NCI-H2196 treated with DMSO at 0.1 percent for 48 hours (cell line): ENCODE data around the gene TARS2.

Source experiments
- DNase-seq: peaks from one replicate; lab custom pipeline; 2025; ENCODE audit not compliant: unreplicated experiment; lab: John Stamatoyannopoulos, UW

TARS2 gene

GRCh38 chr1:150536836-150537731 is 49.9 kb downstream of the TARS2 start:
- no peak for DNase-seq

GRCh38 chr1:150537732-150538684 is 50.8 kb downstream of the TARS2 start:
- DNase-seq: no peak

- peak; percentile 56 for DNase-seq
These were observed 56.4 kb downstream of the TARS2 start for GRCh38 chr1:150543500-150544143.

GRCh38 chr1:150544204-150544603 is 57.0 kb downstream of the TARS2 start:
- DNase-seq: no peak

GRCh38 chr1:150545486-150546032 is 58.3 kb downstream of the TARS2 start:
- DNase-seq: no peak

GRCh38 chr1:150546294-150546937 is 59.2 kb downstream of the TARS2 start:
- DNase-seq: no peak

GRCh38 chr1:150548324-150548631 is 61.1 kb downstream of the TARS2 start:
- no peak for DNase-seq

- DNase-seq: no peak
These were observed 61.6 kb downstream of the TARS2 start, which contains the start of gene ADAMTSL4 for GRCh38 chr1:150548632-150549495. Gene ADAMTSL4, plus strand, starts transcription at chr1:150549408. Its CDS starts 2,881 bp downstream, at chr1:150552289.

- no peak for DNase-seq
These were observed 62.4 kb downstream of the TARS2 start for GRCh38 chr1:150549496-150550221.

GRCh38 chr1:150550222-150551050 is 63.2 kb downstream of the TARS2 start:
- DNase-seq: no peak

- DNase-seq: no peak
These were observed 64.0 kb downstream of the TARS2 start for GRCh38 chr1:150551051-150551783.

- no peak for DNase-seq
These were observed 64.5 kb downstream of the TARS2 start for GRCh38 chr1:150551784-150552127.

- DNase-seq: no peak
These were observed 65.1 kb downstream of the TARS2 start for GRCh38 chr1:150552128-150552910.

GRCh38 chr1:150552911-150553289 is 65.7 kb downstream of the TARS2 start:
- no peak for DNase-seq

- DNase-seq: no peak
These were observed 66.3 kb downstream of the TARS2 start for GRCh38 chr1:150553392-150554085.

- DNase-seq: no peak
These were observed 66.8 kb downstream of the TARS2 start for GRCh38 chr1:150554086-150554452.
